Heart right ventricle (tissue), 16 donors: ENCODE measurements around the gene MOB3B. TPM values are rescaled to one million over a fixed set of nuclear protein-coding genes. Genes with fewer than 3 reads are reported as not detected.

Experiments used
- ATAC-seq, 8 donors: fragments of 200-7000 bp; cut with Tn5 transposase; one replicate each; pipeline ENCODE4 v1.9.1; 2020; ENCODE audit warnings: mild to moderate bottlenecking in 8 of 8, moderate library complexity in 8 of 8, moderate number of reproducible peaks in 1 of 8
- DNase-seq, 2 donors: peaks; one replicate each; pipeline ENCODE4 v3.0.0-alpha.2; 2020
- H3K27ac ChIP-seq, 10 donors: fragments of 200-600 bp; sonication (generic) in 2 of 10; one replicate each; pipeline versions ENCODE4 v1.5.0 to v1.8.0; 2020 to 2022; ENCODE audit warnings: mild to moderate bottlenecking in 3 of 10
- H3K27me3 ChIP-seq, 7 donors: fragments of 200-600 bp; one replicate each; pipeline ENCODE4 v1.8.0; 2021 to 2022; ENCODE audit warnings: mild to moderate bottlenecking in 2 of 7
- H3K36me3 ChIP-seq, 9 donors: fragments of 200-600 bp; sonication (generic) in 1 of 9; one replicate each; pipeline versions ENCODE4 v1.5.0 to v1.8.0; 2020 to 2022; ENCODE audit warnings: mild to moderate bottlenecking in 2 of 9
- H3K4me1 ChIP-seq, 9 donors: fragments of 200-600 bp; sonication (generic) in 1 of 9; one replicate each; pipeline versions ENCODE4 v1.5.0 to v1.8.0; 2020 to 2022; ENCODE audit warnings: mild to moderate bottlenecking in 4 of 9
- H3K4me3 ChIP-seq, 10 donors: fragments of 200-600 bp; sonication (generic) in 2 of 10; one replicate each; pipeline versions ENCODE4 v1.5.0 to v1.8.0; 2020 to 2022; ENCODE audit warnings: mild to moderate bottlenecking in 7 of 10, moderate library complexity in 2 of 10
- H3K9me3 ChIP-seq, 11 donors: fragments of 200-600 bp in 10 of 11; sonication (generic) in 2 of 11; one replicate each; pipeline versions ENCODE4 v1.5.0 to v1.8.0; 2013 to 2022; ENCODE audit warnings: mild to moderate bottlenecking in 2 of 11, control low read depth in 1 of 11, moderate library complexity in 1 of 11
- WGBS, 2 donors: extraction: QIAGEN DNeasy Blood & Tissue Kit; methylation state at CpG; one replicate each; pipeline ENCODE4 v1.1.7; 2013; ENCODE audit warnings: inconsistent platforms in 1 of 2; 5-methylcytosine and 5-hydroxymethylcytosine counted together
- intact Hi-C, 10 donors: fragments of 100-400 bp; cut with DNase I; formaldehyde crosslinking; loops; one replicate each; pipeline versions ENCODE4 v1.11.1 to v1.14.2; 2022
- polyA plus RNA-seq, 2 donors: library from polyadenylated mRNA; stranded (reverse); fragments of 200-250 nt; gene quantifications; one replicate each; pipeline ENCODE4 v1.2.3, GENCODE V29; 2013
- total RNA-seq, 10 donors: library from RNA; stranded (reverse); fragmentation: NEBNext Ultra II Directional in 3 of 10; extraction: Animal tissue kit (Norgen Biotek cat#: 25700) in 3 of 10; gene quantifications; one replicate each; pipeline versions ENCODE4 v1.2.1 to v1.2.4, GENCODE V29; 2021 to 2023
- TF ChIP-seq, protein P1 (sequence below), 9 donors: fragments of 200-600 bp; sonication (generic) in 2 of 9; IDR thresholded peaks; one replicate each; pipeline versions ENCODE4 v1.5.0 to v1.8.0; 2021 to 2022; ENCODE audit warnings: antibody characterized with exemption in 9 of 9, mild to moderate bottlenecking in 5 of 9, moderate library complexity in 1 of 9
- donor health status: Arrhythmogenic right ventricular cardiomyopathy.
- donor health status: ischemic (EF 13 %, LVEDD 7.1; RV severe dilation, severe dysfunction).
- donor health status: healthy with polysubstance abuse.
- donor health status: DM: no; HTN: yes; CAD: no.
- donor health status: DM: no; HTN: no; CAD: no.
- donor health status: ischemic (EF 25% LVEDD 6.9; RV normal size, moderate dysfunction).
- donor health status: ischemic (EF 25% LVEDD 5.7; RV mildly dilated, moderate dysfunction).
- donor health status: healthy.
- donor health status: DM: yes; HTN: yes; CAD: no.
- donor health status: Ischemic cardiomyopathy.
- donor health status: ischemic (EF 35%, LVEDD 5.7; RV mildly dilated, moderate dysfunction).
- donor health status: nonischemic (EF 11% LVEDD 7.7; RV severe dilation, severe dysfunction).
- donor health status: DM: yes; HTN: yes; CAD: no.
- donor health status: PGD.
- donor health status: ischemic (EF 29% LVEDD 5.4; RV normal size, mild dysfunction).
- donor health status: nonischemic (EF 23%, LVEDD 6.1; RV moderate dilation, normal function).

MOB3B gene
- total and polyA plus RNA-seq, 12 donors, result 0.39 to 2.3 (median 1.3) TPM

DNA sequence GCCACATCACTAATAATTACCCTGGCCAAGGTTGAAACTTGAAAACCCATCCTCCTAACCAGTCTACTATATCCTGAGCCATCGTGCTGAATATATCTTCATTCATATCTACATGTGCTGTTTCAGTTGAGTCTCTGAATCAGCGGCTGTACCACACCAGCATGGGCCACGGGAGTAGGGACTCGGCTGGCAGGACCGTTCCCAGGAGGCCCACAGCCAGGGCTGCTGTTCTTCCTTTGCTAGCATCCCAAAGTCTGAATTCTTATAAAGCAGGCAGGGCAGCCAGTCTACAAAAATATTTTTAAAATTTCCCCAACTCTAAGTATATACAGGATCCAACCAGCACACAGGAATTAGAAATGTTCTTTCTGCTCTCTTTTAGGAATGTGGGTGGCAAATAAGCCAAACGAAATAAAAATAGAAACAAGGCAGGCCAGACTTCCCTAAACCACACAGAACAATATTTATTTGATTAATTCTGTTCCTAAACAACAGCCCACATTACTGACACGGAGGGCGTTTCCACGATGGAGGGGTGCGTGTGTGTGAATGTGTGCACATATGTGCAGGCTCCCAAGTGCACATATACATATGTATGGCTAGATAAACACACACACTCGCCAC lies 189.8 kb downstream of the MOB3B start:
- WGBS, 2 donors, result 67 to 76% methylated on average over 11 of the region's 11 CpGs
- ATAC-seq (peak in 3 of 8 donors; percentile 16 to 40 (median 19)), DNase-seq (no peak)
- TF ChIP-seq, protein P1, sequence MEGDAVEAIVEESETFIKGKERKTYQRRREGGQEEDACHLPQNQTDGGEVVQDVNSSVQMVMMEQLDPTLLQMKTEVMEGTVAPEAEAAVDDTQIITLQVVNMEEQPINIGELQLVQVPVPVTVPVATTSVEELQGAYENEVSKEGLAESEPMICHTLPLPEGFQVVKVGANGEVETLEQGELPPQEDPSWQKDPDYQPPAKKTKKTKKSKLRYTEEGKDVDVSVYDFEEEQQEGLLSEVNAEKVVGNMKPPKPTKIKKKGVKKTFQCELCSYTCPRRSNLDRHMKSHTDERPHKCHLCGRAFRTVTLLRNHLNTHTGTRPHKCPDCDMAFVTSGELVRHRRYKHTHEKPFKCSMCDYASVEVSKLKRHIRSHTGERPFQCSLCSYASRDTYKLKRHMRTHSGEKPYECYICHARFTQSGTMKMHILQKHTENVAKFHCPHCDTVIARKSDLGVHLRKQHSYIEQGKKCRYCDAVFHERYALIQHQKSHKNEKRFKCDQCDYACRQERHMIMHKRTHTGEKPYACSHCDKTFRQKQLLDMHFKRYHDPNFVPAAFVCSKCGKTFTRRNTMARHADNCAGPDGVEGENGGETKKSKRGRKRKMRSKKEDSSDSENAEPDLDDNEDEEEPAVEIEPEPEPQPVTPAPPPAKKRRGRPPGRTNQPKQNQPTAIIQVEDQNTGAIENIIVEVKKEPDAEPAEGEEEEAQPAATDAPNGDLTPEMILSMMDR (IDR thresholded peaks at IDR 0.05), result no peak
- H3K27ac ChIP-seq, result peak overlapping the region in 4 of 10 donors; percentile 1 to 22 (median 14)
- intact Hi-C loops, result loop anchor here in 3 of 10 donors (5.0 to 10.0 kb wide), 4 partner anchors 55 to 83 kb away; no protein-coding TSS in a partner anchor
- H3K9me3 ChIP-seq, result no peaks in the 10 kb centered on the region
- no peak overlapping the region for H3K4me3 ChIP-seq
- H3K4me1 ChIP-seq, result peaks cover 5 to 53% (median 34%) of the 10 kb centered on the region in 9 donors
- no peaks in the 10 kb centered on the region for H3K36me3 ChIP-seq
- H3K27me3 ChIP-seq, result no peaks in the 10 kb centered on the region

DNA sequence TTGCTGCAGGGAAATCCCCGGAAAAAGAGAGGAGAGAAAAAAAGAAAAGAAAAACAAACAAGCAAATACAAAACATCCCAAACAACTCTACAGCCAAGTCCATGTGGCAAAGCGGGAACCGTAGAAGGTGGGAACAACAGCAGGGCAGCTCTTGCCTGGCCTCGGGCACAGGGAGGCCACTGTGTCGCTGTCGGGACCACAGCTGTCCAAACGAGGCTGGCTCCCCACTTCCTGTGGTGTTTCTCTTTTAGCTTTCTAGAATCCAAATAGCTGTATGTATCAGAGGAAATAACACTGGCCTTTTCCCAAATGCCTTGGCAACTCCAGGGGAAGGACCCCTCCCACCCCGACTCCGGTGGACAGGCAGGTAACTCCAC lies 191.1 kb downstream of the MOB3B start:
- H3K4me1 ChIP-seq, result peaks cover 5 to 57% (median 37%) of the 10 kb centered on the region in 9 donors
- TF ChIP-seq, protein P1 (IDR thresholded peaks at IDR 0.05), result no peak
- intact Hi-C loops, result loop anchor here in 1 of 10 donors (5.0 to 10.0 kb wide), 2 partner anchors 64 to 84 kb away; no protein-coding TSS in a partner anchor

GRCh38 chr9:27337833-27338526 lies 191.6 kb downstream of the MOB3B start:
- TF ChIP-seq, protein P1 (IDR thresholded peaks at IDR 0.05), result no peak
- H3K4me3 ChIP-seq, result no peak overlapping the region
- H3K36me3 ChIP-seq, result no peaks in the 10 kb centered on the region
- intact Hi-C loops, result loop anchor here in 1 of 10 donors (5.0 to 10.0 kb wide), 2 partner anchors 63 to 84 kb away; no protein-coding TSS in a partner anchor
- no peak for DNase-seq
- H3K9me3 ChIP-seq, result no peaks in the 10 kb centered on the region
- no peaks in the 10 kb centered on the region for H3K27me3 ChIP-seq
- peak overlapping the region in 3 of 10 donors; percentile 14 to 47 (median 26) for H3K27ac ChIP-seq
- H3K4me1 ChIP-seq, result peaks cover 8 to 61% (median 40%) of the 10 kb centered on the region in 9 donors
- WGBS, 2 donors, result 65 to 72% methylated on average over 5 of the region's 5 CpGs
- peak in 3 of 8 donors; percentile 20 to 45 (median 45) for ATAC-seq

More for the DNA sequence above, 191.1 kb downstream of the MOB3B start:
- H3K27me3 ChIP-seq, result no peaks in the 10 kb centered on the region
- no peak for DNase-seq
- H3K27ac ChIP-seq, result peak overlapping the region in 3 of 10 donors; percentile 14 to 47 (median 26)
- H3K9me3 ChIP-seq, result no peaks in the 10 kb centered on the region
- ATAC-seq, result peak in 5 of 8 donors; percentile 15 to 54 (median 32)
- 43 to 57% methylated on average over 9 of the region's 9 CpGs for WGBS, 2 donors
- no peaks in the 10 kb centered on the region for H3K36me3 ChIP-seq
- H3K4me3 ChIP-seq, result no peak overlapping the region

- no peak for DNase-seq
- Histone ChIP-seq H3K9me3 (no peaks in the 10 kb centered on the region), H3K27ac (no peak overlapping the region), H3K4me3 (no peak overlapping the region), H3K4me1 (peaks cover 8 to 61% (median 40%) of the 10 kb centered on the region in 9 donors), H3K27me3 (no peaks in the 10 kb centered on the region), H3K36me3 (no peaks in the 10 kb centered on the region)
- ATAC-seq, result no peak
- intact Hi-C loops, result loop anchor here in 1 of 10 donors (5.0 to 10.0 kb wide), 2 partner anchors 62 to 85 kb away; no protein-coding TSS in a partner anchor
- TF ChIP-seq, protein P1 (IDR thresholded peaks at IDR 0.05), result no peak
- WGBS, 2 donors, result 89 to 91% methylated on average over 3 of the region's 3 CpGs
Measured at GRCh38 chr9:27337236-27337635, 192.4 kb downstream of the MOB3B start.
